Measurements from ENCODE around the gene ROM1. TPM values are rescaled to one million over a fixed set of nuclear protein-coding genes. Genes with fewer than 3 reads are reported as not detected.
"Not testable (repeated sequence)": the region's sequence is repeated elsewhere in the genome, so short reads cannot be mapped to it uniquely, and the experiment has no call there.

ROM1 gene, protein sequence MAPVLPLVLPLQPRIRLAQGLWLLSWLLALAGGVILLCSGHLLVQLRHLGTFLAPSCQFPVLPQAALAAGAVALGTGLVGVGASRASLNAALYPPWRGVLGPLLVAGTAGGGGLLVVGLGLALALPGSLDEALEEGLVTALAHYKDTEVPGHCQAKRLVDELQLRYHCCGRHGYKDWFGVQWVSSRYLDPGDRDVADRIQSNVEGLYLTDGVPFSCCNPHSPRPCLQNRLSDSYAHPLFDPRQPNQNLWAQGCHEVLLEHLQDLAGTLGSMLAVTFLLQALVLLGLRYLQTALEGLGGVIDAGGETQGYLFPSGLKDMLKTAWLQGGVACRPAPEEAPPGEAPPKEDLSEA
- polyA plus RNA-seq (ENCODE audit: insufficient read length in 4 of 4) = 1 to 10 TPM; 3.1 to 6.9 (median 3.6) TPM

DNA sequence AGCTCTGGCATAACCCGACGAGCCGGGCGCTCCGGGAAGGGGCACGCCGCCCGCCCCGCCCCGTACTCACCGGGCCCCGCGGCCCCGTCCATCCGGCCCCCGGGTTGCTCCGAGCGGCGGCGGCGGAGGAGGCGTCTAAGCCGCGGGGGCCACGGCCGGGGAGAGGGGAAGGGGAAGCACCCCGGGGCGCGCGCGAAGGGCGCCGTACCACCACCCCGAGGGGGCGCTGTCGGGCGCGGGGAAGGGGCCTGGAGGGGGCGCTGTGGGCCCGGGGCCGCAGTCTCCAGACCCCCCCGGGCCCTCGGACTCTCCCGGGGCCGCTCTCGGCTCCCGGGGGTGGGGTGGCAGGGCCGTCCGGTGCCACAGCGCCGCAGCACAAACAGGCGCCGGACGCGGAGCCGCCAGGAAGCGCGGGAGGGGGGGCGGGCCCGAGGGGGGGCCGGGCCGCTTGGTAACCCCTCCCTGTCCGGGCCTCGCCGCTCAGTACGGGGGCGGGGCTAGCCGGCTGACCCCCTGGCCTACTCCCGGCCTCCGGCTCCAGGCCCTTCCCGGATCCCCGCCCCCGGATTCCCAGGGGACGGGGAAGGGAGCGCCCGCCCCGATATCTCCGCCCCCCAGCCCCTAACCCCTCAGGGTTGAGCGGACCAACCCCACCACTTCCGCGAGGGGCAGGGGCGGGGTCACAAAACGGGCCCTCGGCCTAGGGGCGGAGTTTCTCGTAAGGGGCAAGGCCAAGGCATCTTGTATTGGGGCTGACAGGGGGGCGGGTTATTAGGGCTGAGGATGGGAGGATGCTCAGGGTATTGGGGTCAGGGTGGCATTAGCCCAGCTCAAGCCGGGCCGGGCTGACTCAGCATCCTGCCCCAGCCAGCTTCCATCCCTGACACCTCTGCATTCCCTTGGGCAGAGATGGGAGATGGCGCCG, at the start of gene ROM1, which contains the start of gene EML3:
ROM1 (plus strand) TSS at position 892 of the 925 bp plus-strand sequence; CDS start at position 917, 25 bp downstream.
EML3 (minus strand) TSS at position 410 of the 925 bp plus-strand sequence; CDS start at position 92, 318 bp downstream.
- DNase-seq (ENCODE audit: low read depth in 4 of 4, low spot score in 3 of 4) = no peak

DNA sequence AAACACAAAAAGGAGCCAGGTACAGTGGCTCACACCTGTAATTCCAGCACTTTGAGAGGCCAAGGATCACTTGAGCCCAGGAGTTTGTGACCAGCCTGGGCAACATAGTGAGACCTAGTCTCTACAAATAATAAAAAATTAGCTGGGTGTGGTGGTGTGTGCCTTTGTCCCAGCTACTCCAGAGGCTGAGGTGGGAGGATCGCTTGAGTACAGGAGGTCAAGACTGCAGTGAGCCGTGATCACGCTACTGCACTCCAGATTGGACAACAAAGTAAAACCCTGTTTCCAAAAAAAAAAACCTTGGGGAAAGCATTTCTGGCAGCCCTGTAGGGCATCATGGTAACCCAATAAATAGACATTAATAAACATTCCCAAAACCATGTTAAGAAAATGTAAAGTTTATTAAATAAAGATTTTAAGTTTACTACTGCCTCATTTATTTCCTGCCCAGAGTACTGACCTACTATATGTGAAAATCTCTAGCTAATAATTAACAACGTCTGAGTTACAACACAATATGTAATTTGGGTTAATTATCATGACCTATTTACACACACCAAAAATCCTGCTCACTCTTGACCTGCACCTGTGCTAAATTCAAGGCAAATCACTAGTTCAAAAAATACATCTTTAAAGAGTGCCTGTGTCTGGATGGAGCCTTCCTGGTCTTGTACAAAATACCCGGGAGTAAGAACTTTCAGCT, 47.8 kb upstream of the ROM1 start:
- no peak for DNase-seq (ENCODE audit: low read depth in 4 of 4, low spot score in 3 of 4)

DNA sequence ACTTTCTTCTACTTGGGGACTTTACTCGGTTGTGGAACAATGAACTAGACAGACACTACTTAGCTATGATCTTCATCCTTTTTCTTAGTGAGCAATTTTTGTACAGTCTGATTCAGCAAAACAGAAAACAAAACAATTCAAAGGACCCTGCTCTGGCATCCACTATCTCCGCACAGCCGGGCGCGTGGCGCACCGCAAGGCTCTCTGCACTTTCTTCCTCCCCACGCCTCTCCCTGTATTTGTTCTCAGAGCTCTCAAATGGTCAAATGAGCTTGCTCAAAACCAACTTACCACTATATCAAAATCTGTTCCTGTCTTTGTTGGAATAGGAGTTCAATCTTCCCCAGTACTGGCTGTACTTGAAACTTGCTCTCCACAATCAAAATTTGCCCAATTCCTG, 46.8 kb upstream of the ROM1 start:
- no peak for DNase-seq (ENCODE audit: low read depth in 4 of 4, low spot score in 3 of 4)

DNA sequence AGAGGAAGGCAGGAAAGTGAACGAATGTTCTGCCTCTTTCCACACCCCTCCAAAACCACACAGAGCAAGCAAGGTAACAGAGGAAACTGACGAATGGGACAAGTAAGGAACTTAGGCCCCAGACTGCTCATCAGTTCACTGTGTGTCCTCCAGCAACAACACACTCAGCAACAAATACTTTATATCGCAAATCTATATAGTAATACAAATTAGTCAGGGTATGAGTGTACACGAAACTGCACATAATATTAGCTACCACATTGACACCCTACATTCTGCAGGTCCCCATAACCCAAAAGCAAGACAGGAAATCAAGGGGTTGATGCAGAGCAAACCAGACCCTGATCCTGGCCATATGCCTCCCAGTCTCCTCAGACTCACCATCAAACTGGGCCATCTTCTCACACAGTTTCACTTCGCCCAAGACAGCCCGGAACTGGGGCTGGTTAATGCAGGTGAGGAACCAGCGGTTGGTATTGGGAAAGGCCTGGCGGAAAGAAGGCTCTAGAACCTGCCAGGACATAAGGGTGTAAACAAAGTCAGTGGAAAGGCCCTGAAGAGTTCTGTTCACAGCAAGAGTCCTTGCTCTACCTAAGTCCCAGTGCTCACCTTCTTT, 45.9 kb upstream of the ROM1 start:
- no peak for DNase-seq (ENCODE audit: low read depth in 4 of 4, low spot score in 3 of 4)

DNA sequence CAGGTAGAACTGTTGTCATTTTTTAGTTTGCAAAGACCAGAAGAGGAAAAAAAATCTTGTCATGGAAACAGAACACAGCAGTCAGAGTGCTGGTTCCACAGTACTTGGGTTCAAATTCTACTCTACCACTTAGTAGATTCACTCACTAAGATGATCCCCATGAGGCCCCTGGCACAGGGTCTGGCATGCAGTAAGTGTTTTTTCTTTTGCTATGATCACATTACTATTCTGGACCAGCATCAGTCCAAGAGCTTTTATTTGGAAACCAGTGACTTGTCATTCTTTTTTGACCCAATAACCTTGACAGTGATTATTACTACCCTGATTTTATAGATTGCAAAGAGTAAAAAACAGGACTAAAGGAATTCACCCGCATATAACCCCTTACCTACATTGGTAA, 43.4 kb upstream of the ROM1 start:
- DNase-seq (ENCODE audit: low read depth in 4 of 4, low spot score in 3 of 4) = no peak

DNA sequence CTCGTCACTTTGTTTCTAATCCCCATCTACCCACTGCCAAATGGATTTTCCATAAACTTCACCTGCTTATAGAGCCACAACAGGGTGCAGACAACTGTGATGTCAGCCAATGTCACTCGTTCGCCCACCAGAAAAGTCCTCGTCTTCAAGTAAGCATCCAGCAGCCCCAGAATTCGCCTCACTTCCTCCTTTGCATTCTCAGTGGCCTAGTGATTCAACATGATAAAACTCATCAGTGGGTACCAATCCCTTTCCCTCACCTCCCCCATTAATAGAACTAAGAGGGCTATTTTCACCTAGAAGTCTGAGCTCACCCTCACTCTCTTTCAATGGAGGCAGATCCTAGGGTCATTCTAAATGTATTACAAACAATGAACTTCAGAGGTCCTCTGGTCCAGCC, 42.2 kb upstream of the ROM1 start:
- not testable (repeated sequence) for DNase-seq (ENCODE audit: low read depth in 4 of 4, low spot score in 3 of 4)

DNA sequence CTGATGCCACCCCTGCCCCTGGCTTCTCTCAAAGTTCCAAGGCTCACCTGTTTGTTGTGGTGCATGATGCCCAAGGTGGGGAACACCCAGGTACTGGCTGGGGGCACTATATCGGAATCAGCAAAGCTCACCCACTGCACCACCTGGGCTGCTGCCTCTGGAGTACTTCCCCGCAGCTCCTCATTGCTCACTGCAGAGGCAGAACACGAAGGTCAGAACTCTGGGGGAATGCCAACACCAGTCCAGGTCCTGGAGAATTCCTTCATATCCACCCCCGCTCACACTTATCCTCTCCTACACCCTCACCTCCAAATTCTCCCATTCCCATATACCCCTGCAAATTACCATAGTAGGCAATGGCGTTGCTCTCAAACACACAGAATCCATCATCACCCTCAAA, 41.6 kb upstream of the ROM1 start:
- not testable (repeated sequence) for DNase-seq (ENCODE audit: low read depth in 4 of 4, low spot score in 3 of 4)

DNA sequence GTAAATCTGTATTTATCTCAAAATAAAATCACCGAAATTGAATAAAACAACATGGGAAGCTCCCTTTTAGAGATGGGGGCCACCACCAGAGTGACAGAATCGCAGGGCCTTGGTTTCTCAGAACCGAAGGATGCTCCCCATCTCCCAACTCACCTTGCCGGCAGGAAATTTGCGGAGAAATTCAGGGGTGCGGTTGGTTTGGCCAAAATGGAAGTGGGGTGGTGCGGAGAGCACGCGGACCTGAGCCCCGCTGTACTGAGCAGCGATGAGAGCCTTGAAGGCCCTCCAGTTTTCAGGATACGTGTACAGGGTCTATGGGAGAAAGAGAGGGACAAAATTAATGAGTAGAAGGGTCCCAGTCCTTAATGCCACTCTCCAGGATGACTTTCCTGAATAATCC, 40.6 kb upstream of the ROM1 start:
- no peak for DNase-seq (ENCODE audit: low read depth in 4 of 4, low spot score in 3 of 4)

DNA sequence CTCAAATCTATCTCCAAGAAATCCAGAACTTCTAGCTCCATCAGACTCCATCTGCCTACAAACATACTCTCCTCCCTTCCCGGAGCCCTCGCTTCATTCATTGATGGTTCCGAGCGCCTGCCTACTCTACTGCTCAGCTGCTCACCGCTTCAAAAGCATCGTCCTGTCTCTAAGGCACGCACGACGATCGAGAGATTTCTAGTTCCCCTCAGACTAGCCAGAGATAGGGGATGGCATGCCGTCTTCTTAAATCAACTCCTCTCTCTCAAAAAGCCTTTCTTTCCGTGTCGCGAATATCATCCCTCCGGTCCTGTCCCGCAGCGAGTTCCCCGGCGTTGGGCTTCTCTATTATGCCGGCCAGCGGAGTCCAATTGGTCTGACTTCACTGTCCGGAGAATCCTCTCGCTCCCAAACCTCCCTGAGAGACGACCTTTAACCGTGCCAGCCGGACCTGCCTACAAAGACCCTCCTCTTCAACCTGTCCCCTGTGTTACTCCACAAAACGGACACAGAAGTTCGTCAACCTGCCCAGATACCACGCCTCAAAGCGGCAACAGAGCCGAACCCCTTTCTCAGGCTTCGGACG, 40.0 kb upstream of the ROM1 start:
- no peak for DNase-seq (ENCODE audit: low read depth in 4 of 4, low spot score in 3 of 4)

DNA sequence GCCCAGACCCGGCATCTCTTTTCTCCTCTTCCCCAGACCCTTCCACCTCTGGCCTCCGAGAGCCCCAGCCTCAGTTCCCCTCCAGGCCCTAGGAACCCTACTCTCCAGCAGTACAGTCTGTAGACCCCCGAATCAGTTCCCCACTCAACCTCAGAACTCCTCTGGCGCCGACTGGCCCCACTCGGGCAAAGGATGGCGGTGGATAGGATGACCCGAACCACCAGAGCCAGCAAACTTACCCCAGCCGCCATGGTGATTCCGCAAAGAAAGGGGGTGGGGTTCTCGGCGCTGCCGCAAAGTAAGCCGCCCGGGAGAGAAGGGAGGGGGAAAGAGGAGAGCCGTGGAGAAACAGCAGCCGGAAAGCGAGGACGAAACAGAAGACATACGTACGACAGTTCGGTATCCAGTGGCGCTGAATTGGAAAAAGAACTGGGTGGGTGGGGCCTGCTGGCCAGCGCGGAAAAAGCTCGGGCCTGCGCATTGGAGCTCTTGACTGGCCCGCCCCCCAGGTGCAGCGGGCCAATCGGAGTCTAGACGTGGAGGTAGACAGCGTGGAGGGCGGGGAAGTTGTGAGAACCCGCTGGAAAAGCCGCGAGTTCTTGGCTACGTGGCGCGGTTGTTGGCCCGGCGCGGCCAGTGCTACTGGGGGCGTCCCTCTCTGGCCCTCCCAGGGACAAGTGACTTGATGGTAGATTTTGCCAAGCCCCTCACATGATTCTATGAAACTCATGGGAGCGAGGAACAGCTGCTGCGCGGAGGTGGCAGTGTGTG, 39.3 kb upstream of the ROM1 start, which contains the start of gene EEF1G:
EEF1G (minus strand) TSS at position 300 of the 771 bp plus-strand sequence; CDS start at position 251, 49 bp downstream.
- DNase-seq (ENCODE audit: low read depth in 4 of 4, low spot score in 3 of 4) = peak; percentile 97 to 100 (median 98)

DNA sequence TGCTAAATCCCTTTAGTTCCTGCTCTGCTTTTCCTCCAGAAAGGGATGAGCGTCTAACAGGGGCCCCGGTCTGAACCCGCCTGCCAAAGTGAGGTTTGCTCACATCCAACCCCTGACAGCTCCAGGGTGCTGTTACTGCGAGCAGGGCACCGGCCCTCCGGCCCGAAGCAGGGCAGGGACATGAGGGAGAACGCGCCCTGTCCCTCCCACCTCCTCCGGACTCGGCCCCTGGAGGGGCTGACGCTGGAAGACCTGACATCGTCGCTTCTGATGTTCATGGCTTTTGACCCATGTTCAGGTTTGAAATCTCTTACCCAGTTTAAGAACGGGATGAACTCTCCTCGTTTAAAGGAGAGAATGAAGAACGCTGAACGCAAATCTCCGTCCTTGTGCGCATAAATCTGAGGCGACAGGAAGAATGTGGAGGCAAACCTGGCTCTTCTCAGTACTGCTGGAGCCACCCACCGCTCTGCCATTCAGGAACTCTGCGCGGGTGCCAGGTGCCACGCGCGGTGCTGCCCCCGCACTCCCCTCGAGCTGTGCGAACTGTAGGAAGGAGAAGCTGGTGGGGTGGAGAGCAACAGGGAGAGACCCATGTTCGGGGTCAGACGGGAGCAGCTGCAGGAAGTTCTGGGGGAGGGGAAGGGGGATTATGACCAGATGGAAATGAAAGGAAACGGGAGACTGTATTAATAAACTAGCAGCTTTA, 38.5 kb upstream of the ROM1 start:
- no peak for DNase-seq (ENCODE audit: low read depth in 4 of 4, low spot score in 3 of 4)

DNA sequence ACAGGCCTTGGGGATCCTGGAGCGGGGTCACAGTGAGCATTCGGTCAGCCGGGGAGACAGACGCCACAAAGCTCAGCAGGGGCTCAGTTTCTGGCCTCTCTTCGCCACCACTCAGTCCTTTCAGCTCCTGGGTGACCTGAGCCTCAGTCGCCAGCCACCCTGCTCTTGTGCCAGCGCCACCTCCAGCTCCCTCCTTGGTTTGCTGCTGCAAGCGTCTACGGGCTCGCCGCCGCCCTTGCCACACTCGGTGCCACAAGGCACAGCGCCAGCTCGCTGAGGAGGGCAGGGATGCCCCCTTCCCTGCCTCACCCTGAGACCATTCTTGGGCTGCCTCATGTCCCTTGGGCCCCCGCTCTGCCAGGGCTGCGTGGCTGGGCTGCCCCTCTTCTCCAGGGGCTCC, 37.9 kb upstream of the ROM1 start:
- no peak for DNase-seq (ENCODE audit: low read depth in 4 of 4, low spot score in 3 of 4)

DNA sequence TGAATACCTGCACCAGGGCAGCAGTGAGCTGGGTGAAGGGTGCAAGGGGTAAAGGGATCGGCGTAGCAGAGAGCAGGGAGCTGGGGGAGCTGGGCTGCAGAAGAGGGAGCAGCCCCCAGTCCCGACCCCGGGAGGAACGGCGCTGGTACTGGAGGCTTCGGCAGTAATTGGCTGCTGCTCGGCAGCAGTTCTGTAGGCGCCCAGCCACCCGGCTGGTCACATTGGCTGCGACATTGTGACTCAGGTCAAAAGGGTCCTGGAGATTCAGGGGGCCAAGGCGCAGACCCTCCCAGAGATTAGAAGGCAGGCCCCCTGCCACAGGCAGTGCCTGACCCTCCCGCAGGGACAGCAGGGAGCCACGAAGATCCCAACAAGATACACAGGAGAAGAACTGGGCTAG, 37.2 kb upstream of the ROM1 start:
- no peak for DNase-seq (ENCODE audit: low read depth in 4 of 4, low spot score in 3 of 4)

DNA sequence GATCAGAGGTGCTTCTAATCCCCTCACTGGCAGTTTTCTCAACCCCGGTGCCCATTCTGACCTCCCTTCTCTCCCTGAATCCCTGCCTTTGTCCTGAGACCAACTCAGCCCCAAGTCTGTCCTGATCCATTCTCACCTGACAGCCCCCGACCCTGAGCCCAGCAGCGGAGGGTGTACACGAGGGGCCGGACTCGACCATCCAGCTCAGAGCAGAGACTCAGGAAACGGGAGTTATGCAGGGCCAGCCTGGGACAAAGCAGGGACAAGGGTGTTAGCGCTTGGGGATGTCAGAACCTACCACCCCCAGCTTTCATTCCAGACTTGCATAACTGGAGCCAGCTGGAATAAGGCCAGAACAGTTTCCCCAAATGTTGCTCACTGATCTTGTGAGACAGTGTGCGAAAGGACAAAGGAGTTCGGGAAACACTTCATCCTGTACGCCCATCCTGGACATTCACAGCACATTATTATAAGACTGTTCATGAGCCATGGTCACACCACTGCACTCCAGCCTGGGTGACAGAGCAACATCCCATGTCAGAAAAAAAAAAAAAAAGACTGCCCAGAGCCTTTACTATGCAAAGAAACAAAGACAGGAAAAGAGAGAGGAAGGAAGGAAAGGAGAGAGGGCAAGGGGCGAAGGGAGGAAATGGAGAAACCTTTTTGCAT, 35.9 kb upstream of the ROM1 start:
- no peak for DNase-seq (ENCODE audit: low read depth in 4 of 4, low spot score in 3 of 4)

DNA sequence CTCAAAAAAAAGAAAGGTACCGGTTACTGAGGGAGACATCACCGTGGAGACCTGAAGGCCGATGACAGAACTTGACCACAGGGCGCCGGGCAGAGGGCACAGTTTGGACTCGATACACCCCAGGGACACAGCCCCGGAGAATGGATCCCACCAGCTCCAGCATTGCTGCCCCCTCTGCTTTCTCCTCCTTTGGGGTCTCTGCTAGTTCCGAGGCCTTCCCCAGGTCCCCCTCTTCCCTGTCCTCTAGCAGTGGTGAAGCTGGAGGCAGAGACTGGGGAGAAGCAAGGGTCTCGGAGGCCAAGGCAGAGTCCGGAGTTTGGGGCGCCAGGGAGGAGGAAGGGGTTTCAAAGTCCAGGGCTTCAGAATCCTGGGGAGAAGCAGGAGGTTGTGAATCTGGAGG, 34.5 kb upstream of the ROM1 start:
- DNase-seq (ENCODE audit: low read depth in 4 of 4, low spot score in 3 of 4) = no peak

DNA sequence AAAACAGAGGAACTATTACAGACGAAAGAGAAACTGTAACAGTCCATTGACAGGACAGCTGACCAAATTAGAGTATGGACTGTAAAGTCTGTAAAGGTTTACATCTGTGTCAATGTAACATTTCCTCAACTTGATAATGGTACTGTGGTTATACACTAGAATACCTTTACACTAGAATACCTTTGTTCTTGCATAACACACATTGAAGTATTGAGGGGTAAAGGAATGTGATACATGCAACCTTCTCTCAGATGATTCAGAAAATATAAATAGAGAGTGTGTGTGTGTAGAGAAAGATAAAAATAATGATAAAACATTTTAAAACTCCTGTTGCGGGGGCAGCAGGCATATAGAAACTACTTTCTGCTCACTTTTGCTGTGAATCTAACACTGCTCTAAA, 33.8 kb upstream of the ROM1 start:
- no peak for DNase-seq (ENCODE audit: low read depth in 4 of 4, low spot score in 3 of 4)

DNA sequence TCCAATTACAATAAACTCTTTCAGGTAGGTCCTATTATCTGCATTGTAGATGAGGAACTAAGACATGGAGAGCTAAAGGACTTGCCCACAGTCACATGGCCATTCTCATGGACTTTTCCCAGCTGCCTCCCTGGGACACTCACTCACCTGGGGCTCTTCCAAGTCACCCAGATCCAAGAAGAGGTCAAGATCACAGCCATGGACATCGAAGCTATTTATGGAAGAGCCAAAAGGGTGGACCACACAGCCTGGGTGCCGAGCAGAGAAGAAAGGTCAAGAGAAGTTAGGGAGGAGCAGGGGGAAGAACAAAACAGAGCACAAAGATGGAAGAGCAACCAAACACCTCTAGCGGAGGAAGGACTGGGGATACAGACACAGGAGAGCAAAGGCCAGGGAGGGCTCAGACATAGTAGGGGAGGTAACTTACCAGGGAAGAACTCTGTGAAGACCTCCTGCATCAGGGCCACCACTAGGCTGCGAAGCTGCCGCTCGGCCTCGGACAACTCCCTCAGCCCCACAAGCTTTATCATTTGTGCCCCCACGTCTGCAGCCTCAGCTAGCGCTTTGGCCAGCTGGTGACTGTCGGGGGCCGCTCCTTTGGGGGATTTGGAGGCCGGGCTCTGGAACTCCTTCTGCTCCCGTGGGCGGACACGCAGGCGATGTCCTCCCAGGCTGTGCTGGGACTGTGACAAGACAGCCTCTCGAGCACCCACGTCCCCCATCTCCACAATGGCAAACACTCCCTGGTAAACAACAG, 31.9 kb upstream of the ROM1 start:
- DNase-seq (ENCODE audit: low read depth in 4 of 4, low spot score in 3 of 4) = no peak
